WTC11 (cell line): ENCODE data around the gene TBXT. TPM values are rescaled to one million over a fixed set of nuclear protein-coding genes. Genes with fewer than 3 reads are reported as not detected.

ENCODE experiments used
- ATAC-seq: fragments of 200-7000 bp; cut with Tn5 transposase; 2 replicates; pipeline ENCODE4 v1.10.0; 2021; ENCODE audit warnings: mild to moderate bottlenecking, moderate library complexity
- CTCF ChIA-PET: fragments of 300-600 bp; sonication (Branson Sonifier 250); formaldehyde crosslinking; loops from one replicate; lab custom pipeline; 2021; ENCODE audit warnings: antibody characterized with exemption; lab: Charles Lee
- POLR2A ChIA-PET: fragments of 350-600 bp; sonication (Branson Sonifier 250); formaldehyde crosslinking; loops from one replicate; lab custom pipeline; 2021; ENCODE audit warnings: antibody characterized with exemption; lab: Charles Lee
- DNase-seq: peaks from one replicate; pipeline ENCODE4 v3.0.0; 2021; ENCODE audit warnings: low spot score
- H3K27ac Mint-ChIP-seq: 2 replicates; pipeline ENCODE4 v1.8.0; 2021; ENCODE audit warnings: mixed read lengths
- H3K27me3 Mint-ChIP-seq: 2 replicates; pipeline ENCODE4 v1.8.0; 2021; ENCODE audit warnings: low read depth, mild to moderate bottlenecking, moderate library complexity, mixed read lengths
- H3K36me3 Mint-ChIP-seq: 2 replicates; pipeline ENCODE4 v1.8.0; 2021; ENCODE audit warnings: mixed read lengths
- H3K4me1 Mint-ChIP-seq: 2 replicates; pipeline ENCODE4 v1.8.0; 2022; ENCODE audit warnings: mixed read lengths
- H3K4me3 Mint-ChIP-seq: 2 replicates; pipeline ENCODE4 v1.8.0; 2021; ENCODE audit warnings: mild to moderate bottlenecking, moderate library complexity, mixed read lengths
- H3K9me3 Mint-ChIP-seq: 2 replicates; pipeline ENCODE4 v1.8.0; 2021; ENCODE audit warnings: mixed read lengths
- ATF2 ChIP-seq: sonication (generic); formaldehyde crosslinking; IDR thresholded peaks from 2 replicates; pipeline ENCODE4 v1.8.1; 2022; ENCODE audit warnings: low read depth, missing genetic modification reagents, borderline replicate concordance
- E2F5 ChIP-seq: sonication (generic); formaldehyde crosslinking; IDR thresholded peaks from 2 replicates; pipeline ENCODE4 v1.8.1; 2022; ENCODE audit warnings: mild to moderate bottlenecking, moderate library complexity, missing genetic modification reagents
- ELF4 ChIP-seq: sonication (generic); formaldehyde crosslinking; IDR thresholded peaks from 2 replicates; pipeline ENCODE4 v1.8.1; 2022; ENCODE audit warnings: low read depth, mild to moderate bottlenecking, moderate library complexity, missing genetic modification reagents
- FOXJ3 ChIP-seq: sonication (generic); formaldehyde crosslinking; IDR thresholded peaks from 2 replicates; pipeline ENCODE4 v1.9.0; 2021; ENCODE audit warnings: missing genetic modification reagents, mild to moderate bottlenecking, borderline replicate concordance
- GTF2I ChIP-seq: fragments of 250-450 bp; sonication (Bioruptor Pico); conservative IDR thresholded peaks from 2 replicates; pipeline ENCODE4 v1.4.0; 2021; ENCODE audit warnings: mild to moderate bottlenecking
- JAZF1 ChIP-seq: fragments of 250-450 bp; sonication (Bioruptor Pico); IDR thresholded peaks from 2 replicates; pipeline ENCODE4 v1.9.0; 2021; ENCODE audit warnings: moderate library complexity, mild to moderate bottlenecking, inconsistent platforms
- NFE2L1 ChIP-seq: sonication (generic); formaldehyde crosslinking; IDR thresholded peaks from 2 replicates; pipeline ENCODE4 v1.8.1; 2023; ENCODE audit warnings: missing genetic modification reagents
- NR1H2 ChIP-seq: sonication (generic); formaldehyde crosslinking; IDR thresholded peaks from 2 replicates; pipeline ENCODE4 v1.9.0; 2021; ENCODE audit warnings: mild to moderate bottlenecking, moderate library complexity, missing genetic modification reagents
- RELA ChIP-seq: sonication (generic); formaldehyde crosslinking; IDR thresholded peaks from 2 replicates; pipeline ENCODE4 v1.8.1; 2022; ENCODE audit warnings: missing genetic modification reagents, mild to moderate bottlenecking, borderline replicate concordance
- TEAD1 ChIP-seq: sonication (generic); formaldehyde crosslinking; IDR thresholded peaks from 2 replicates; pipeline ENCODE4 v1.8.0; 2022; ENCODE audit warnings: mild to moderate bottlenecking, missing genetic modification reagents
- USF2 ChIP-seq: sonication (generic); formaldehyde crosslinking; IDR thresholded peaks from 2 replicates; pipeline ENCODE4 v1.8.1; 2023; ENCODE audit warnings: mild to moderate bottlenecking, missing genetic modification reagents, moderate library complexity
- ZNF263 ChIP-seq: sonication (generic); formaldehyde crosslinking; IDR thresholded peaks from 2 replicates; pipeline ENCODE4 v1.8.1; 2022; ENCODE audit warnings: low read depth, mild to moderate bottlenecking, moderate library complexity, missing genetic modification reagents
- total RNA-seq: library from RNA; stranded (reverse); gene quantifications from 3 replicates; pipeline ENCODE4 v1.2.3, GENCODE V29; 2021
- TF ChIP-seq, protein P1 (sequence below): sonication (generic); formaldehyde crosslinking; IDR thresholded peaks from 2 replicates; pipeline ENCODE4 v1.8.0; 2022; ENCODE audit warnings: mild to moderate bottlenecking, missing genetic modification reagents
- TF ChIP-seq, protein P2 (sequence below): sonication (generic); formaldehyde crosslinking; IDR thresholded peaks from 2 replicates; pipeline ENCODE4 v1.8.1; 2023; ENCODE audit warnings: mild to moderate bottlenecking, missing genetic modification reagents
- TF ChIP-seq, protein P3 (sequence below): fragments of 250-450 bp; sonication (Bioruptor Pico); IDR thresholded peaks from 2 replicates; pipeline ENCODE4 v1.9.0; 2021; ENCODE audit warnings: mild to moderate bottlenecking
- TF ChIP-seq, protein P4 (sequence below): sonication (generic); formaldehyde crosslinking; IDR thresholded peaks from 2 replicates; pipeline ENCODE4 v1.8.1; 2023; ENCODE audit warnings: mild to moderate bottlenecking, missing genetic modification reagents

Gene TBXT
- total RNA-seq, 1 experiment from 2014 or later, result 0.15 TPM

GRCh38 chr6:166194914-166195859, 27.5 kb upstream of the TBXT start (continued):
- no peak for TF ChIP-seq JAZF1 (CRISPR knock-in tag)
- no peak for TF ChIP-seq GTF2I (CRISPR knock-in tag)

DNA sequence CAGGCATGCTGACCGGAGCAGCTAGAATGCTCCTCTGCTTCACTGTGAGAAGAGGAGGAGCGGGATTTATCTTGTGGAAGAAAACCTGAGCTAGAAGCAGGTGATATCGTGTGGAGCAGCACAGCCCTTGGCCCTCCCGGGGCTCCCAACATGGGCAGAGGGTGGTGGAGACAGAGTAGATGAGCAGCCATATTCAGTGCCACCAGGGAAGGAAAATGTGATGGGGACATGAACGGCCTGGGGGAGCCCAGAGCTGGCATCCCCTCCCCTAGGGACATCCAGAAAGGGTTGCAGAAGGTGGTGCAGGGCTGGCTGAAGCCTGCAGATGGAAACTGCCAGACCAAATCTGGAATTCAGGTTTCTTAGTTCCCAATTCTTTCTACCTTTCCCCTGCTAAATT, 24.9 kb upstream of the TBXT start:
- ATAC-seq (no peak), DNase-seq (no peak)
- peaks cover 37% of the 10 kb centered on the region for H3K27me3 Mint-ChIP-seq
- TF ChIP-seq RELA (CRISPR knock-in tag) (no peak), E2F5 (CRISPR knock-in tag) (no peak), ATF2 (CRISPR knock-in tag) (no peak), TEAD1 (CRISPR knock-in tag) (no peak), ELF4 (CRISPR knock-in tag) (no peak), FOXJ3 (no peak), NR1H2 (CRISPR knock-in tag) (no peak), NFE2L1 (CRISPR knock-in tag) (no peak)
- TF ChIP-seq, protein P1, sequence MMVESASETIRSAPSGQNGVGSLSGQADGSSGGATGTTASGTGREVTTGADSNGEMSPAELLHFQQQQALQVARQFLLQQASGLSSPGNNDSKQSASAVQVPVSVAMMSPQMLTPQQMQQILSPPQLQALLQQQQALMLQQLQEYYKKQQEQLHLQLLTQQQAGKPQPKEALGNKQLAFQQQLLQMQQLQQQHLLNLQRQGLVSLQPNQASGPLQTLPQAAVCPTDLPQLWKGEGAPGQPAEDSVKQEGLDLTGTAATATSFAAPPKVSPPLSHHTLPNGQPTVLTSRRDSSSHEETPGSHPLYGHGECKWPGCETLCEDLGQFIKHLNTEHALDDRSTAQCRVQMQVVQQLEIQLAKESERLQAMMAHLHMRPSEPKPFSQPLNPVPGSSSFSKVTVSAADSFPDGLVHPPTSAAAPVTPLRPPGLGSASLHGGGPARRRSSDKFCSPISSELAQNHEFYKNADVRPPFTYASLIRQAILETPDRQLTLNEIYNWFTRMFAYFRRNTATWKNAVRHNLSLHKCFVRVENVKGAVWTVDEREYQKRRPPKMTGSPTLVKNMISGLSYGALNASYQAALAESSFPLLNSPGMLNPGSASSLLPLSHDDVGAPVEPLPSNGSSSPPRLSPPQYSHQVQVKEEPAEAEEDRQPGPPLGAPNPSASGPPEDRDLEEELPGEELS (CRISPR knock-in tag), result no peak
- TF ChIP-seq, protein P2, sequence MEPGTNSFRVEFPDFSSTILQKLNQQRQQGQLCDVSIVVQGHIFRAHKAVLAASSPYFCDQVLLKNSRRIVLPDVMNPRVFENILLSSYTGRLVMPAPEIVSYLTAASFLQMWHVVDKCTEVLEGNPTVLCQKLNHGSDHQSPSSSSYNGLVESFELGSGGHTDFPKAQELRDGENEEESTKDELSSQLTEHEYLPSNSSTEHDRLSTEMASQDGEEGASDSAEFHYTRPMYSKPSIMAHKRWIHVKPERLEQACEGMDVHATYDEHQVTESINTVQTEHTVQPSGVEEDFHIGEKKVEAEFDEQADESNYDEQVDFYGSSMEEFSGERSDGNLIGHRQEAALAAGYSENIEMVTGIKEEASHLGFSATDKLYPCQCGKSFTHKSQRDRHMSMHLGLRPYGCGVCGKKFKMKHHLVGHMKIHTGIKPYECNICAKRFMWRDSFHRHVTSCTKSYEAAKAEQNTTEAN (CRISPR knock-in tag), result no peak
- H3K4me3 Mint-ChIP-seq, result no peak overlapping the region
- ChIA-PET POLR2A (no interaction called here), CTCF (interaction anchor here (0.6 kb wide), 1 partner anchor 740 kb away, joined by 5 read pairs; no protein-coding TSS in a partner anchor)
- H3K4me1 Mint-ChIP-seq, result peaks cover 9% of the 10 kb centered on the region
- no peak overlapping the region for H3K27ac Mint-ChIP-seq
- H3K9me3 Mint-ChIP-seq, result peaks cover 3% of the 10 kb centered on the region; the same call in 1 of the 2 replicates
- H3K36me3 Mint-ChIP-seq, result no peaks in the 10 kb centered on the region

GRCh38 chr6:166192136-166192535, 24.5 kb upstream of the TBXT start:
- DNase-seq (no peak), ATAC-seq (no peak)
- Mint-ChIP-seq H3K27me3 (peaks cover 33% of the 10 kb centered on the region), H3K4me1 (peaks cover 5% of the 10 kb centered on the region), H3K9me3 (peaks cover 7% of the 10 kb centered on the region), H3K4me3 (no peak overlapping the region)
- TF ChIP-seq USF2 (no peak), ELF4 (CRISPR knock-in tag) (no peak), ZNF263 (CRISPR knock-in tag) (no peak)
- TF ChIP-seq, protein P3, sequence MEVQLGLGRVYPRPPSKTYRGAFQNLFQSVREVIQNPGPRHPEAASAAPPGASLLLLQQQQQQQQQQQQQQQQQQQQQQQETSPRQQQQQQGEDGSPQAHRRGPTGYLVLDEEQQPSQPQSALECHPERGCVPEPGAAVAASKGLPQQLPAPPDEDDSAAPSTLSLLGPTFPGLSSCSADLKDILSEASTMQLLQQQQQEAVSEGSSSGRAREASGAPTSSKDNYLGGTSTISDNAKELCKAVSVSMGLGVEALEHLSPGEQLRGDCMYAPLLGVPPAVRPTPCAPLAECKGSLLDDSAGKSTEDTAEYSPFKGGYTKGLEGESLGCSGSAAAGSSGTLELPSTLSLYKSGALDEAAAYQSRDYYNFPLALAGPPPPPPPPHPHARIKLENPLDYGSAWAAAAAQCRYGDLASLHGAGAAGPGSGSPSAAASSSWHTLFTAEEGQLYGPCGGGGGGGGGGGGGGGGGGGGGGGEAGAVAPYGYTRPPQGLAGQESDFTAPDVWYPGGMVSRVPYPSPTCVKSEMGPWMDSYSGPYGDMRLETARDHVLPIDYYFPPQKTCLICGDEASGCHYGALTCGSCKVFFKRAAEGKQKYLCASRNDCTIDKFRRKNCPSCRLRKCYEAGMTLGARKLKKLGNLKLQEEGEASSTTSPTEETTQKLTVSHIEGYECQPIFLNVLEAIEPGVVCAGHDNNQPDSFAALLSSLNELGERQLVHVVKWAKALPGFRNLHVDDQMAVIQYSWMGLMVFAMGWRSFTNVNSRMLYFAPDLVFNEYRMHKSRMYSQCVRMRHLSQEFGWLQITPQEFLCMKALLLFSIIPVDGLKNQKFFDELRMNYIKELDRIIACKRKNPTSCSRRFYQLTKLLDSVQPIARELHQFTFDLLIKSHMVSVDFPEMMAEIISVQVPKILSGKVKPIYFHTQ (CRISPR knock-in tag), result no peak
- TF ChIP-seq, protein P4, sequence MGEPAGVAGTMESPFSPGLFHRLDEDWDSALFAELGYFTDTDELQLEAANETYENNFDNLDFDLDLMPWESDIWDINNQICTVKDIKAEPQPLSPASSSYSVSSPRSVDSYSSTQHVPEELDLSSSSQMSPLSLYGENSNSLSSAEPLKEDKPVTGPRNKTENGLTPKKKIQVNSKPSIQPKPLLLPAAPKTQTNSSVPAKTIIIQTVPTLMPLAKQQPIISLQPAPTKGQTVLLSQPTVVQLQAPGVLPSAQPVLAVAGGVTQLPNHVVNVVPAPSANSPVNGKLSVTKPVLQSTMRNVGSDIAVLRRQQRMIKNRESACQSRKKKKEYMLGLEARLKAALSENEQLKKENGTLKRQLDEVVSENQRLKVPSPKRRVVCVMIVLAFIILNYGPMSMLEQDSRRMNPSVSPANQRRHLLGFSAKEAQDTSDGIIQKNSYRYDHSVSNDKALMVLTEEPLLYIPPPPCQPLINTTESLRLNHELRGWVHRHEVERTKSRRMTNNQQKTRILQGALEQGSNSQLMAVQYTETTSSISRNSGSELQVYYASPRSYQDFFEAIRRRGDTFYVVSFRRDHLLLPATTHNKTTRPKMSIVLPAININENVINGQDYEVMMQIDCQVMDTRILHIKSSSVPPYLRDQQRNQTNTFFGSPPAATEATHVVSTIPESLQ (CRISPR knock-in tag), result no peak
- TF ChIP-seq, all 79 proteins: peak for 0
- CTCF ChIA-PET, result interaction anchor here (0.6 kb wide), 1 partner anchor 740 kb away, joined by 5 read pairs; no protein-coding TSS in a partner anchor
- Mint-ChIP-seq H3K36me3 (no peaks in the 10 kb centered on the region), H3K27ac (no peak overlapping the region)
- POLR2A ChIA-PET, result no interaction called here
